ENCODE measurements around the gene STK11.

Gene STK11

GRCh38 chr19:1227304-1228054 lies 21.9 kb downstream of the STK11 start:
- no peak for DNase-seq (ENCODE audit: extremely low read depth, low read depth)
- no peak for TF ChIP-seq CTCF (IDR thresholded peaks at IDR 0.05; ENCODE audit: low read depth, low read length, missing control alignments)

GRCh38 chr19:1228161-1228957 lies 22.8 kb downstream of the STK11 start:
- no peak for TF ChIP-seq CTCF (IDR thresholded peaks at IDR 0.05; ENCODE audit: low read depth, low read length, missing control alignments)
- DNase-seq (ENCODE audit: extremely low read depth, low read depth) = no peak
- H3K4me3 ChIP-seq (replicated peaks; ENCODE audit: low read depth, low read length) = no peak overlapping the region

More at GRCh38 chr19:1227304-1228054, 21.9 kb downstream of the STK11 start:
- H3K4me3 ChIP-seq (replicated peaks; ENCODE audit: low read depth, low read length) = no peak overlapping the region

- DNase-seq (ENCODE audit: extremely low read depth, low read depth) = no peak
- TF ChIP-seq CTCF (IDR thresholded peaks at IDR 0.05; ENCODE audit: low read depth, low read length, missing control alignments) = no peak
- no peak overlapping the region for H3K4me3 ChIP-seq (replicated peaks; ENCODE audit: low read depth, low read length)
Observed at GRCh38 chr19:1229056-1229923, 23.7 kb downstream of the STK11 start.

GRCh38 chr19:1229924-1230782 lies 24.6 kb downstream of the STK11 start:
- H3K4me3 ChIP-seq (replicated peaks; ENCODE audit: low read depth, low read length) = no peak overlapping the region
- no peak for DNase-seq (ENCODE audit: extremely low read depth, low read depth)
- no peak for TF ChIP-seq CTCF (IDR thresholded peaks at IDR 0.05; ENCODE audit: low read depth, low read length, missing control alignments)

GRCh38 chr19:1230783-1231489 lies 25.4 kb downstream of the STK11 start:
- no peak for TF ChIP-seq CTCF (IDR thresholded peaks at IDR 0.05; ENCODE audit: low read depth, low read length, missing control alignments)
- DNase-seq (ENCODE audit: extremely low read depth, low read depth) = no peak
- no peak overlapping the region for H3K4me3 ChIP-seq (replicated peaks; ENCODE audit: low read depth, low read length)

All from HFF-Myc (cell line).